ENCODE results near the gene DENND6B. TPM values are rescaled to one million over a fixed set of nuclear protein-coding genes. Genes with fewer than 3 reads are reported as not detected.

The DENND6B gene
- total RNA-seq, 1 donor from 2014 or later, result 1.2 TPM

DNA sequence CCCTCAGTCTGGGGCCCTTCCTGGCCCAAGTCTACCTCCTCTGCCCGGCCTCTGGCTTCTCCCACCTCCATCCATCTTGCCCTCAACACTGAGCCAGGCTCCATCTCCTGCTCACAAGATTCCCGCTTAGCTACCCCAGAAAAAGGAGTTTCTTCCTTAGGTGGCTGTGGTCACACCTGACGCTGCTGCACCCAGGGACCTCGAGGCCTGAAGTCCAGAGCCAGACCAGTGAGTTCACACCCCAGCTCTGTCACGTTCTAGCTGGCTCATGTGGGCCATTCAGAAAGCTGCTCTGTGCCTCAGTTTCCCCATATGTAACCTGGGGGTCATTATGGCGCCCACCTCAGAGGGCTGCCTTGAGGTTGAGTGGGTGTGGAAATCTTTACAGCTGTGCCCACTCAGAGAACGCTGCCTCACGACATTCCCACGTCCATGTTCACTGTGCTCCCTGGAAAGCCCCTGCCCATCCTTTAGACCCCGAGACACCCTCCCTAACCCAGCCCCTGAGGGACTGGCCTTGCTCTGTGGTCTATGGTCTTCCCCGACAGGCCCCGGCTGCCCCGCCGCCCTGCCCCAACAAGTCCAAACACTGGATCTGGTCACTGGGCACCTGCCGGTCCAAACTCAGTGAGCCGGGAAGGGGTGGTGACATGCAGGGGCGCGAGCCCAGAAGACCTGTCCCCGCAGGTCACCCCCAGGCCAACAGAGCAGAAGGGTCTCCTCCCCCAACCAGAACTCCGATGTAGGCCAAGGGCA is 29.1 kb downstream of the DENND6B start:
- H3K4me1 ChIP-seq, result peaks cover 99% of the 10 kb centered on the region

GRCh38 chr22:50296658-50297490 is 29.9 kb downstream of the DENND6B start:
- no peaks in the 10 kb centered on the region for H3K27me3 ChIP-seq (ENCODE audit: low read depth)
- peaks cover 99% of the 10 kb centered on the region for H3K4me1 ChIP-seq
- no peak overlapping the region for H3K4me3 ChIP-seq
- peak overlapping the region; percentile 95 for H3K27ac ChIP-seq (replicated peaks)
- TF ChIP-seq, protein P1, sequence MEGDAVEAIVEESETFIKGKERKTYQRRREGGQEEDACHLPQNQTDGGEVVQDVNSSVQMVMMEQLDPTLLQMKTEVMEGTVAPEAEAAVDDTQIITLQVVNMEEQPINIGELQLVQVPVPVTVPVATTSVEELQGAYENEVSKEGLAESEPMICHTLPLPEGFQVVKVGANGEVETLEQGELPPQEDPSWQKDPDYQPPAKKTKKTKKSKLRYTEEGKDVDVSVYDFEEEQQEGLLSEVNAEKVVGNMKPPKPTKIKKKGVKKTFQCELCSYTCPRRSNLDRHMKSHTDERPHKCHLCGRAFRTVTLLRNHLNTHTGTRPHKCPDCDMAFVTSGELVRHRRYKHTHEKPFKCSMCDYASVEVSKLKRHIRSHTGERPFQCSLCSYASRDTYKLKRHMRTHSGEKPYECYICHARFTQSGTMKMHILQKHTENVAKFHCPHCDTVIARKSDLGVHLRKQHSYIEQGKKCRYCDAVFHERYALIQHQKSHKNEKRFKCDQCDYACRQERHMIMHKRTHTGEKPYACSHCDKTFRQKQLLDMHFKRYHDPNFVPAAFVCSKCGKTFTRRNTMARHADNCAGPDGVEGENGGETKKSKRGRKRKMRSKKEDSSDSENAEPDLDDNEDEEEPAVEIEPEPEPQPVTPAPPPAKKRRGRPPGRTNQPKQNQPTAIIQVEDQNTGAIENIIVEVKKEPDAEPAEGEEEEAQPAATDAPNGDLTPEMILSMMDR (IDR thresholded peaks at IDR 0.05; ENCODE audit: borderline replicate concordance), result no peak
- peak; percentile 50 for DNase-seq
- intact Hi-C loops (cut with micrococcal nuclease), result no loop called here
- H3K36me3 ChIP-seq, result no peaks in the 10 kb centered on the region
- H3K9me3 ChIP-seq (replicated peaks), result no peaks in the 10 kb centered on the region

More for the DNA sequence above, 29.1 kb downstream of the DENND6B start:
- H3K36me3 ChIP-seq, result no peaks in the 10 kb centered on the region
- H3K27me3 ChIP-seq (ENCODE audit: low read depth), result no peaks in the 10 kb centered on the region
- no peak overlapping the region for H3K4me3 ChIP-seq
- peak overlapping the region; percentile 95 for H3K27ac ChIP-seq (replicated peaks)
- TF ChIP-seq, protein P1 (IDR thresholded peaks at IDR 0.05; ENCODE audit: borderline replicate concordance), result no peak
- DNase-seq, result no peak
- no peaks in the 10 kb centered on the region for H3K9me3 ChIP-seq (replicated peaks)
- intact Hi-C loops (cut with micrococcal nuclease), result no loop called here

DNA sequence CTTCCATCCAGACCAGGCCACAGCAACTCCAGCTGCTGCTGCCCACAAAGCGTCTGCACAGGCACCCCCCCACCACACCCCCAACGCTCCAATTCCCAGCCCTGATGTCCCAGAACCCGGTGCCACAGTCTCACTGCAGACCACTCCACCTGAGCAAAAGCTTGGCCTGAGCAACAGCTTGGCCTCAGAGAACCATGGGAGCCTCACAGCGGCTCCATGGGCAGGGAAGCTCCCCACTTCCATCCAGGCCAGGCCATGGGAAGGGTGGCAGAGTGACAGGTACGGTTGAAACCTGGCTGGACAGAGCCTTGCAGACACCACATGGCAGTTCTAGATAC is 32.5 kb downstream of the DENND6B start:
- H3K4me3 ChIP-seq, result peak overlapping the region; percentile 53

DNA sequence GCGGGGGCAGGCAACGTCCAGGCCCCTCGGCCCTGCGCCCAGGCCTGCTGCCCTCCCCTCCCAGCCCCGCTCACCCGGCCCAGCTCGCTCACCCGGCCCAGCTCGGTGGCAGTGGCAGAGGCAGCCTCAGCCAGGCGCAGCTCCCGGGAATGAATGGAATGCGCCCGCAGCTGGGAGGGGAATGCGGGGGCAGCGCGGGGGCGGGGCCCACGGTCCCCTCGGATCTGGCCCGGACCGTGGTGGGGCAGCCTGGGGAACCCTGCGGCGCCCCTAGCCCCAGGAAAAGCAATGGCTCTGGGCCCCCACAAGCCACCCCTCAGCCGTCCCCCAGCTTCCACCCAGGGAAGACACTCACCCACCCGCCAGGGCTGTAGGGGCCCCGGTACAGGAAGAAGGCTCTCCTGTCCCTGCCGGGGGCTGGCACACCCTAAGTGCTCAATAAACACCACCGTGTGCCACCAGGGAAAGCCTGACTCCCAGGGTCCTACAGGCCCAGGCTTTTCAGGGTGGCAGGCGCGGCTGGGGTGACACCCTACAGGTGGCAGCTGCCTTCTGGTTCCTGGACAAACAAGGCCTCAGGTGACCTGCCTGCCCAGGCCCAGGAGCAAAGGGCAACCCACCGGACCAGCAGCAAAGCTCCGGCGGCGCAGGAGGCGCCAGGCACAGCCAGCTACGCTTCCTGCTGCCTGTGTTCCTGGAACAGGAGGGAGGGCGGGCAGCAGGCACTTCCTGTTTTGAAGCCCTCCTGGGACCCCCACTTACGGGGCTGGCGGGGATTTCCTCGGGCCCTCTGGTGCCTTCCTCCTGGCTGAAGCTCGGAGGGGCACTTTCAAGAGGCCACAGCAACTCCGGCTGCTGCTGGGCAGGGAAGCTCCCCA is 33.1 kb downstream of the DENND6B start:
- intact Hi-C loops (cut with micrococcal nuclease), result no loop called here
- Histone ChIP-seq H3K36me3 (peaks cover 26% of the 10 kb centered on the region), H3K27ac (replicated peaks) (peak overlapping the region; percentile 89), H3K9me3 (replicated peaks) (no peaks in the 10 kb centered on the region), H3K4me3 (peak overlapping the region; percentile 53), H3K27me3 (ENCODE audit: low read depth) (no peaks in the 10 kb centered on the region), H3K4me1 (peaks cover 71% of the 10 kb centered on the region)
- TF ChIP-seq, protein P1 (IDR thresholded peaks at IDR 0.05; ENCODE audit: borderline replicate concordance), result no peak
- peak; percentile 78 for DNase-seq

More for the DNA sequence above, 32.5 kb downstream of the DENND6B start:
- intact Hi-C loops (cut with micrococcal nuclease), result no loop called here
- no peaks in the 10 kb centered on the region for H3K9me3 ChIP-seq (replicated peaks)
- H3K27me3 ChIP-seq (ENCODE audit: low read depth), result no peaks in the 10 kb centered on the region
- H3K27ac ChIP-seq (replicated peaks), result peak overlapping the region; percentile 89
- TF ChIP-seq, protein P1 (IDR thresholded peaks at IDR 0.05; ENCODE audit: borderline replicate concordance), result no peak
- DNase-seq, result no peak
- peaks cover 75% of the 10 kb centered on the region for H3K4me1 ChIP-seq
- peaks cover 20% of the 10 kb centered on the region for H3K36me3 ChIP-seq

Data from left ventricle myocardium inferior (tissue), 1 donor.